HL-60 (cell line): ENCODE results near the gene USP40.
A peak's percentile ranks its signal among the peaks of the same experiment; 100 is the strongest.

Experiments
- GABPA ChIP-seq: IDR thresholded peaks from 2 replicates; pipeline ENCODE4 v1.6.1; 2012; ENCODE audit warnings: low read depth
- POLR2AphosphoS5 ChIP-seq: IDR thresholded peaks from 2 replicates; pipeline ENCODE4 v1.6.1; 2012; ENCODE audit warnings: low read depth
- SPI1 ChIP-seq: IDR thresholded peaks from 2 replicates; pipeline ENCODE4 v1.6.1; 2012; ENCODE audit warnings: low read depth, mild to moderate bottlenecking, borderline replicate concordance
- TF ChIP-seq, protein P1 (sequence below): IDR thresholded peaks from one replicate; pipeline ENCODE4 v1.5.1; 2011; ENCODE audit warnings: low read length, control low read depth, inconsistent platforms; ENCODE audit not compliant: insufficient read depth
- TF ChIP-seq, protein P2 (sequence below): IDR thresholded peaks from 2 replicates; pipeline ENCODE4 v1.6.1; 2012; ENCODE audit warnings: low read depth; ENCODE audit not compliant: insufficient replicate concordance

DNA sequence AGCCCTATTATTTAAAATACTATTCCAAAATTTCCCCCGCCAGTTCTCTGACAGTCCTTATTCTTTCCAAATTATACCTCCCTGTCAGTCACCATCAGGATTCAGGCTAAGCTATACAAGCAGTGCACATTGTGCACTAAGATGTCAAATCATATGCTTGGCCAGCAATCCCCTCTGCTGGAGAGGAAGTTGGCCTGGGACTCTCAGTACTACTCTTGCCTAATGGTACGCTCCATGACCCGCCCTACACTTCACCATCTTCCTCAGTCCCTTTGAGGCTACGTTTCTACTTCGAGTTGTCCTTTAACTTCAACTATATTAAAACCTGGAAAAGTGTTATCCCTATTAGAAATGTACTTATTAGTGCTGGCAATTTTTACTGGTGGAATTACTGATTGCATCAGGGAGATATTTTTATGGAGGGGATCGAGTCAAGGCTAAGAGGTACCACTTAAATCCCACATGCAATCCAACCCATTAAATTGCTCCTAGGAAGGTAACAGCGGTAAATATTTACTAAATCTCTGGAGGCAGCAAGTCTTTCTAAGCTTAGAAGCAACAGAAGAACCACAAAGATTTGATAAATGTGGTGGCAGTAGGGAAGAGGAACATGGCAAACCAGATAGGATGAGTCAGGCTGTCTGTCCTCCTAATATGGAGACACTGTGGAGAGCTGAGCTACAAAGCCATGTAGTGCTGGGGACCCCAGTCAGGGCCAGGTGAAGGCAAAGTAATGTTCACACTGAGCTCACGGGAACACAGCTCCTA lies 2.7 kb downstream of the USP40 start:
- TF ChIP-seq, protein P1, sequence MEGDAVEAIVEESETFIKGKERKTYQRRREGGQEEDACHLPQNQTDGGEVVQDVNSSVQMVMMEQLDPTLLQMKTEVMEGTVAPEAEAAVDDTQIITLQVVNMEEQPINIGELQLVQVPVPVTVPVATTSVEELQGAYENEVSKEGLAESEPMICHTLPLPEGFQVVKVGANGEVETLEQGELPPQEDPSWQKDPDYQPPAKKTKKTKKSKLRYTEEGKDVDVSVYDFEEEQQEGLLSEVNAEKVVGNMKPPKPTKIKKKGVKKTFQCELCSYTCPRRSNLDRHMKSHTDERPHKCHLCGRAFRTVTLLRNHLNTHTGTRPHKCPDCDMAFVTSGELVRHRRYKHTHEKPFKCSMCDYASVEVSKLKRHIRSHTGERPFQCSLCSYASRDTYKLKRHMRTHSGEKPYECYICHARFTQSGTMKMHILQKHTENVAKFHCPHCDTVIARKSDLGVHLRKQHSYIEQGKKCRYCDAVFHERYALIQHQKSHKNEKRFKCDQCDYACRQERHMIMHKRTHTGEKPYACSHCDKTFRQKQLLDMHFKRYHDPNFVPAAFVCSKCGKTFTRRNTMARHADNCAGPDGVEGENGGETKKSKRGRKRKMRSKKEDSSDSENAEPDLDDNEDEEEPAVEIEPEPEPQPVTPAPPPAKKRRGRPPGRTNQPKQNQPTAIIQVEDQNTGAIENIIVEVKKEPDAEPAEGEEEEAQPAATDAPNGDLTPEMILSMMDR, result no peak
- TF ChIP-seq POLR2AphosphoS5 (no peak), GABPA (no peak), SPI1 (peak; percentile 85)
- TF ChIP-seq, protein P2, sequence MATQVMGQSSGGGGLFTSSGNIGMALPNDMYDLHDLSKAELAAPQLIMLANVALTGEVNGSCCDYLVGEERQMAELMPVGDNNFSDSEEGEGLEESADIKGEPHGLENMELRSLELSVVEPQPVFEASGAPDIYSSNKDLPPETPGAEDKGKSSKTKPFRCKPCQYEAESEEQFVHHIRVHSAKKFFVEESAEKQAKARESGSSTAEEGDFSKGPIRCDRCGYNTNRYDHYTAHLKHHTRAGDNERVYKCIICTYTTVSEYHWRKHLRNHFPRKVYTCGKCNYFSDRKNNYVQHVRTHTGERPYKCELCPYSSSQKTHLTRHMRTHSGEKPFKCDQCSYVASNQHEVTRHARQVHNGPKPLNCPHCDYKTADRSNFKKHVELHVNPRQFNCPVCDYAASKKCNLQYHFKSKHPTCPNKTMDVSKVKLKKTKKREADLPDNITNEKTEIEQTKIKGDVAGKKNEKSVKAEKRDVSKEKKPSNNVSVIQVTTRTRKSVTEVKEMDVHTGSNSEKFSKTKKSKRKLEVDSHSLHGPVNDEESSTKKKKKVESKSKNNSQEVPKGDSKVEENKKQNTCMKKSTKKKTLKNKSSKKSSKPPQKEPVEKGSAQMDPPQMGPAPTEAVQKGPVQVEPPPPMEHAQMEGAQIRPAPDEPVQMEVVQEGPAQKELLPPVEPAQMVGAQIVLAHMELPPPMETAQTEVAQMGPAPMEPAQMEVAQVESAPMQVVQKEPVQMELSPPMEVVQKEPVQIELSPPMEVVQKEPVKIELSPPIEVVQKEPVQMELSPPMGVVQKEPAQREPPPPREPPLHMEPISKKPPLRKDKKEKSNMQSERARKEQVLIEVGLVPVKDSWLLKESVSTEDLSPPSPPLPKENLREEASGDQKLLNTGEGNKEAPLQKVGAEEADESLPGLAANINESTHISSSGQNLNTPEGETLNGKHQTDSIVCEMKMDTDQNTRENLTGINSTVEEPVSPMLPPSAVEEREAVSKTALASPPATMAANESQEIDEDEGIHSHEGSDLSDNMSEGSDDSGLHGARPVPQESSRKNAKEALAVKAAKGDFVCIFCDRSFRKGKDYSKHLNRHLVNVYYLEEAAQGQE, result no peak
